Activated gamma-delta T cell treated with anti-CD3 and anti-CD28 coated beads, Interleukin-2, amount 50 U/mL, for 16 hours (primary cell): ENCODE measurements around the gene PIPOX.

Source experiments
- DNase-seq: peaks from one replicate; pipeline ENCODE4 v3.0.0-alpha.2; 2020; ENCODE audit warnings: low read depth

Gene PIPOX

DNA sequence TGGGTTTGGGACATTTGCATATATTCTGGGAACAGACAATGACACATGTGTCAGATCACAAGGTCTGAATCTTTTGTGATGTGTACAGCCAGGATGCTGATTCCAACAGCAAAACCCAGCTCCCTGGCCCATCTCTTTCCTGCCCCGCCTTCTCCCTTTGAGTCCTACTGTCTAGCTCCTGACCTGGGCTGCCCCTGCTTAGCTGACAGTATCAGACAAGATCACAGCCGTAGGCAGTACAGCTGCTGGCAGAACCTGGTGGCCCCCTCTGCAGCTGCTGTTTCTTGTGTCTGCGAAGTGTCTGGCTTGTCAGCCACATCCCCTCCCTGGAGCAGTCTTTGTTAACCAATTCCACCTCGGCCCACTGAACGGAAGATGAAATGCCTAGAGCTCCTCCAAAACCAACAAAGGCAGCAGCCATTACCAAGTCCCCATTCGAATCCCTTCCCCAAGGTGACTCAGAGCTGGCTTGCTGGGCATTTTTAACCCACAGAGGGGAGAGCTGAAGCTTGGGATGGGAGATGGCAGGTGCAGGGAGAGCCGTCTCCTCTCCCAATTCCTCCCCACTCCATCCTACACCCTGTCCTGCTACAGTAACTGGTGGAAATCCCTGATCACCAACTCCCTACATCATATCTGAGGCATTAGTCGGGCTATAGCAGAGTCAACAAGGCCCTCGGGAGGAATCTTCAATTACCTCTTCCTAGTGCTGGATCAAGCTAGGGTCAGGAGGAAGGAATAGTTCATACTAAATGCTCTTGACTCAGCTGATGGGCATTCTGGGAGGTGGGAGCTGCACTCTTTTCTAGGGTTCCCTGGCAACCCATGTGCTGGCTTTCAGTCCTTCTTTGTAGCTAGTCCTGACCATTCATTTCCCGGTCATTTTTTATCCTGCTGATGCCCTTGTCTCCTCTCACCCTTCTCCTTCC, 5.8 kb downstream of the PIPOX start:
- DNase-seq: no peak

- DNase-seq: no peak
Measured at GRCh38 chr17:29049541-29050145, 6.7 kb downstream of the PIPOX start.

DNA sequence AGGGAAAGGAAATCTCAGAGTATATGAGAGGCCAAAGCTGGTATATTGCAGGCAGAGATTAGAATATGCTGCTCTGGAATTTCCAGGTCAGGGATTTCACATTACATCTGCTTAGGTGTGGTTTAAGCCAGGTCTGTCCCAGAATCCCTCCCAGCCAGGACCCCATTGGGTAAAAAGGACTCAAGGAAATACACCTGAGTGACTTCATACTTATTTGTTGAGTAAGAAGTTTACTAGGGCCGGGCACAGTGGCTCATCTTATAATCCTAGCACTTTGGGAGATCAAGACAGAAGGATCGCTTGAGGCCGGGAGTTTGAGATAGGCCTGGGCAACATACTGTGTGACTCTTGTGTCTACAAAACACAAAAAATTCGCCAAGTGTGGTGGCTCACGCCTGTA, 7.2 kb downstream of the PIPOX start:
- no peak for DNase-seq

- no peak for DNase-seq
Measured at GRCh38 chr17:29051194-29051593, 8.3 kb downstream of the PIPOX start.

DNA sequence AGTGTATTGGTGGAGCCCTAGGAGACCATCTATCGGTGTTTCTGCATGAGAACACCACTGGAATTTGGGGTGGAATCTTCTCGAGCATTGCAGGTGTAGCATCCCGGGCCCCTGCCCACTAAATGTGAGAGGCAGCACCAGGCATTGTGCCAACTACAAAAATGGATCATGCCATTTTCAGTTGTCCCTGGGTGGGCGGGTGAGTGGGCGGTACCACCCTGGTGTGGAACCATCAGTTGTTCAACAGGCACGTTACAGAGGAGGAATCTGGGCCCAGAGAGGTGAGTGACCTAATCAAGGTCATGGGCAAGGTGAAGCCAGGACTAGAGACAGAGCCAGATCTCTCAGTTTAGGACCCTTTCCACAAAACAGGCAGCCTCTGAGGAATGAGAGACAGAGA, 8.8 kb downstream of the PIPOX start:
- no peak for DNase-seq

GRCh38 chr17:29054835-29055234, 11.9 kb downstream of the PIPOX start:
- no peak for DNase-seq

- DNase-seq: no peak
Measured at GRCh38 chr17:29057361-29057760, 14.4 kb downstream of the PIPOX start.

DNA sequence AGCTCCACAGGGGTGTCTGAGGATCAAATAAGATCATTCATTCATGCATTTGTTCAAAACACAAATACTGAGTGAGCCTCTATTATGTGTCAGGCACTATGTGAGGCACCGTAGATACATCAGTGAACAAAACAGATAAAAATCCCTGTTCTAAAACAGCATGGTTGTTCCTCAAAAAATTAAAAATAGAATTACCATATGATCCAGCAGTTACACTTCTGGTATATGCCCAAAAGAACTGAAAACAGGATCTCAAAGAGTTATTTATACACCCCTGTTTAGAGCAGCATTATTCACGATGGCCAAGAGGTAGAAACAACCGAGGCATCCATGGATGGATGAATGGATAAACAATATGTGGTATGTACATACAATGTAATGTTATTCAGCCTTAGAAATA, 15.4 kb downstream of the PIPOX start:
- DNase-seq: no peak

DNA sequence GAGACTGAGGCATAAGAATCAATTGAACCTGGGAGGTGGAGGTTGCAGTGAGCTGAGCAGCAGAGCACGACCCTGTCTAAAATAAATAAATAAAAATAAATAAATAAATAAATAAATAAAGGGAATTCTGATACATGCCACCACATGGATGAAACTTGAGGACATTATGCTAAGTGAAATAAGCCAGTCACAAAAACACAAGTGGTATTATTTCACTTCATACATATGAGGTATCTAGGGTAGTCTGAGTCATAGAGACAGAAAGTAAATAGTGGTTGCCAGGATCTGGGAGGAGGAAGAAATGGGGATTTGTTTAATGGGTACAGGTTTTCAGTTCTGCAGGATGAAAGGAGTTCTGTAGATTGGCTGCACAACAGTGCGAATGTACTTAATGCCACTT, 16.3 kb downstream of the PIPOX start:
- DNase-seq: no peak

DNA sequence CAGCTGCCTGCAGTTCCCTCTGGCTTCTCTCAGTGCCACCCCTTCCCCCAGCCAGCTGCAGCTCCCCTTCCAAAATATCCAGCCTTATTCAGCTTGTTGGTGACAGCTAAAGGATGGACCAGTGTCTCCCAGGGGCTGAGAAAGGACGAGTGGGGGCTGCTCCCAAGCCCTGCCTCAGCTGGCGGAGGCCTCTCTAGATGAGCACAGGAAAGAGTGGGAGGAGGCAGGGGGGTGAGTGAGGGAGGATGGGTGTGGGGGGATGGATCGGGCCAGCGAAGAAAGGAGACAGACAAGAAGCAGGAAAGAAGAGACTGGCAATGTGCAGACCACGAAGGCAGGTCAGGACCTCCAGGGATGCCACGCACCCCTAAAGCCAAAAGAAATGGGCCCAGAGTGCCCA, 17.5 kb downstream of the PIPOX start:
- no peak for DNase-seq

- DNase-seq: no peak
Measured at GRCh38 chr17:29061036-29061435, 18.1 kb downstream of the PIPOX start.

DNA sequence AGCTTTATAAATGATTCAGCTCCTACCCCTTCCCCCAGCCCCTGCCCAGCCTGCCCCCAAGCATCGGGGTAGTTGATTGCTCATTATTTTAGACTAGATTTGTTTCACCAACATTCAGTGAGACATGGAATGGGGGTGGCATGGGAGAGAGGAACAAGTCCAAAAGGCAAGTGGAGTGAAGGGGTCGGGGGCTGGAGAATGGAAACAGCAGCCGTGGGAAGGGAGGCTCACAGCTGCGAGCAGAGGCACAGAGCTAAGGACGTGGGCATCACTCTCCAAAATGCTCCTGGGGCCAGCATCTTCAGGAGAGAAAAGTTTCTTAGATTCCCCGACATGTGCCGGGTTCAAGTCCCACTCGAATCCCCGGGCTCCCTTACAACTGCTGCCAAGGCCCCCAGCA, 19.3 kb downstream of the PIPOX start:
- DNase-seq: no peak

DNA sequence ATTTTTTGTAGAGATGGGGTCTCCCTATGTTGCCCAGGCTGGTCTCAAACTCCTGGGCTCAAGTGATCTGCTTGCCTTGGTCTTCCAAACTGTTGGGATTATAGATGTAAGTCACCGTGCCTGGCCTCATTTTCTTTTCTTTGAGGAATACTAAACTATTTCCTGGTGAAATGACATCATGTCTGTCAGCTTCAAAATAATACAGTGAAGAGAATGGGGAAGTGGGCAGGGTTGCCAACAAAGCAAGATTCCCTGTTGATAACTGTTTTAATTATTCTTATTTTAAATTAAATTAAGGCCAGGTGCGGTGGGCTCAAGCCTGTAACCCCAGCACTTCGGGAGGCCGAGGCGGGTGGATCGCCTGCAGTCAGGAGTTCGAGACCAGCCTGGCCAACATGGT, 21.1 kb downstream of the PIPOX start:
- no peak for DNase-seq

DNA sequence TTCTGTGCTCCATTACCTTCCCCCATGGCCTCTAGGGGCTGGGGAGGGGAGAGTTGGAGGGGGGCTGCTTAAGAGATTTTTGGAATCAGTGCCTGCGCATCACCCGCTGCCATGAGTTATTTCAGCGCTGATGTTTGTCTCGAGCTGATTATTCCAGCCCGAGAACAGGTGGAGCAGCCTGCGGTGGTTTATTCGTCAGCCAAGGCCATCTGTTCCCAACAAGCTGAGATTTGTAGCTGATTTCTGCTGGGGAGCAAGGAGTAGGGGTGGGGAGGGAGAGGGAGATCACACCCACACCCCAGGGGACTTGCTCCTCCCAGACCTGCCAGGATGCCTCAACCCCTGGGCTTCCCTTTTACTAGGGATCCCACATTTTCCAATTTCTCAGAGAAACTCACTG, 23.1 kb downstream of the PIPOX start:
- no peak for DNase-seq

GRCh38 chr17:29066606-29067005, 23.7 kb downstream of the PIPOX start:
- DNase-seq: no peak

DNA sequence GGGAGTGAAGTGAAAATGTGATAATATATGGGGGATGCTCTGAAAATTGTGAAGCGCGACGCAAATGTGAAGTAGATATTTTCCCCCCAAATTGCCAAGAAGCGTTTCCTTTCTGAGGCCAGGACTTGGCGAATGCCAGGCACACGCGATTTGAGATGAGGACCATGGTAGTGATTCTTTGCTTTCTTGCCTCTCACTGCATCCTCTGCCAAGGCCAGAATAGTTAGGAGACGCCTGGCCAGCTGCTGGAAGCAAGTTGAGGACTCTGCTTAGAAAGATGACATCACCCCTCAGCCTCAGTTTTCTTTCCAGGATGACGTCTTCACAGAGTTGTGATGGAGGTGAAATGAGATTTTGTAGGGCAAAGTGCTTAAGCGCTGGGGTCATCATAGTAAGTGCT, 25.9 kb downstream of the PIPOX start:
- DNase-seq: no peak

DNA sequence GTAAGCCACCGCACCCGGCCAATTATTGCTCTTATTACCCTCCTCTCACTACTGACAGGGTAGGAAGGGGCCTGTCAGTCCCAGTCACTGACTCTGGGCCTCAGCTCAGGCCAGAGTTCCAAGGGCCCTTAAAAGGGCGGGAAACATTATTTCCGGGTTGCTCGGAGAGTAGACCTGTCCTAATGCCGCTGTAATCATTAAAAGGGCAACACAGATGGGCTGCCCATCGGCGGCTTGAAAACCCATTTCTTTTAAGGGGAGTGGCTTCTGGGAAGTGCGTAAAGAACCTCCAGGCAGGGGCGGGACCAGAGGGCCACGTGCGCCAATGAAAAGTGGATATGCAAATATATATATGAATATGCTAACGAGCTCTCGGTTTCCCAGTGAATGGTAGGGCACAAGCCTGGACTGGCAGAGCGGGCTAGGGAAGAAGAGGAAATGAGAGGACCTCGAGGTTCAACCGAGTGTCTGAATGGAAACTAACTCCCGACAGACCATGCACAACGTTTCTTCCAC, 26.6 kb downstream of the PIPOX start:
- no peak for DNase-seq

DNA sequence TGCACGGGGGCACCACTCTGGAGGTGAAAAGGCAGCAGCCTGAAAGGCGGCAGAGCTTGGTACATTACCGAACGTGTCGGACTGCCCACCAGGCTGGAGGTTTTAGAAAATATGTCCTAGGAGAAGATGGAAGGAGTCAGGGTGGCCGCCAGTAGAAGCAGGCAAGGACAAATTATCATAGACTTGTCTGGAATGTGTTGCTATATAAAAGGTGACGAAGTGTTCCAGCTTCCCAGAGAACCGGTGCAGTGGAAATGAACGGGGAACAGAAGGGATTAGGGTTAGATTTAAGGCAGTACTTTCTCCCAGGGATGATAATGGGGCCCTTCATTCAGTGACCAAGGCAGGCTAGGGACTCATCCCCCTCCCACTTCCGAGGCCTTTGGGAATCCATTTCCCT, 27.4 kb downstream of the PIPOX start:
- no peak for DNase-seq

DNA sequence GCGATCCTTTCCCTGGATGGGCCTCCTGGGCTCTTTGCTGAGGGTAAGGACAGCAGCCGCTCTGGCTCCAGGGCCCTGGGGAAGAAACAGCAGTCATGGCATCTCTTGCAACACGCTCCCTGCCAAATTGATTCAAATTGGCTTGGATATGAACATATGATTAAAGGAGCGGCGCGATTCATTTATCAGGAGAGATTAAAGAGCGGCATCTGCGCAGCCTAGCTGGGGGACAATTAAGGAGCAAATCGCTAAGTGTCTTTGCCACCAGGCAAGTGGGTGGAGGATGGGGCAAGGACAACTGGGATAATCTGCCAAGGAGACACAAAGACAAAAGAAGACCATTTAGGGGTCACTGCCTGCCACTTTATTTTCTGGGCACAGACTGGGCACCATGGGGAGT, 27.8 kb downstream of the PIPOX start:
- DNase-seq: no peak

- DNase-seq: no peak
Measured at GRCh38 chr17:29071303-29071702, 28.4 kb downstream of the PIPOX start.

DNA sequence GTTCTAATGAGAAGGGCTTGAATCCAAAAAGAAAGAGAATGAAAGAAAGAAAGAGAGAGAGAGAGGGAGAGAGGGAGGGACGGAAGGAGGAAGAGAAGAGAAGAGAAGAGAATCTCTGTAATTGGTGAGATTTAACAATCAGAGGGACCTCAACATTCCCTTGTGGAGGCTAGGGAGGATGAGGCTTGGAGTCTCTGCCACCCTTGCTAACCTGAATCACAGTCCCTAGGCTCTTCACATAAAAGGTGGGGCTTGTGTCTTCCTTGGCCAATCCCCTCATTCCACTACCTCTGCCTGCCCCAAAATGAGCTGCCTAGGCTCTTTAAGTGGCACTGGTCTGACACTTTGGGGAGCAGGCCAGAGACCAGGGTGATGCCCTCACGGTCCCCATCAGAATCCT, 30.1 kb downstream of the PIPOX start:
- DNase-seq: no peak

DNA sequence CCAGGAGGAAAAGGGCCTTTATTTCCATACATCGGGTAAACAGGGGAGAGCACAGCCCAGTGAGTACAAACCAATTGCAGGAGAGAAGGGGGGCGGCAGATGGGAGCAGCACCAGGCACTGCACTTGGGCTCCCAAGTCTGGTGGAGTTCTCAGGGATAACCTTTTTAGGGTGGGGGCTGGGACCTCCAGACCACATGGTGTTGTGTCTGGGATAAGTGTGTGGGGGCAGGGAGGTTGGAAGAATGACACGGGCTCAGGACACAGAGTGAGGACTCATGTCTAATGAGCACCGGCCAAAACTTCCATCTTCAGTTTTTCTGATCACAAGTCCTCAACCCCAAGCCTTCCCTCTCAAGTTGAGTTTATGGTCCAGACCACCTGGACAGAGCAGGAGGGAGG, 30.6 kb downstream of the PIPOX start:
- DNase-seq: no peak

DNA sequence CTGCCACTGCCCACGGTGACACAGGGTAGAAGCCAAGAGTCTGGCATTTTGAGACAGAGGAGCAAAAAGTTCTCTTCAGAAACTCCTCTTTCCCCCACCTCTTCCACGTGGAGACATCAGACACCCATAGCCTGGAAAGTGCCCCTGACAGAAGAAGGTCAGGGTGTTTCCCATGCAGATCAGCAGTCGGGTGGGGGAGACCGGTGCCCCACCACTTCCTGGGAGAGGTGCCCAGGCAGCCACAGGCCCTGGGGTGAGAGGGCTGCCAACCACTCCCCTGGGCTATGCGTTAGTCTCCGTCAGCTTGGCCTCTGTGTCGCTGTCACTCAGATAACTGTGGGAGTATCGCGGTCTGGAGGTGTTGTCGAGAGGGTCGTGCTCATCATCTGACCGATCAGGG, 31.5 kb downstream of the PIPOX start:
- DNase-seq: no peak

GRCh38 chr17:29076087-29076486, 33.1 kb downstream of the PIPOX start:
- DNase-seq: no peak
